GM20431 (cell line): ENCODE data around the gene C10orf71.

Source experiments
- in situ Hi-C: fragments of 300-500 bp; cut with MseI, MboI; formaldehyde crosslinking; loops from one replicate; pipeline ENCODE4 v1.15.0; 2020; ENCODE audit warnings: low sequenced_read_pairs; ENCODE audit not compliant: unreplicated experiment

Gene C10orf71

GRCh38 chr10:49368256-49368655, 69.3 kb downstream of the C10orf71 start:
- in situ Hi-C loops, result no loop called here

- in situ Hi-C loops, result no loop called here
Observed at GRCh38 chr10:49369216-49370162, 70.5 kb downstream of the C10orf71 start.

GRCh38 chr10:49370326-49371100, 71.5 kb downstream of the C10orf71 start:
- in situ Hi-C loops, result no loop called here

GRCh38 chr10:49371967-49372366, 73.0 kb downstream of the C10orf71 start:
- in situ Hi-C loops, result no loop called here

GRCh38 chr10:49373361-49373760, 74.4 kb downstream of the C10orf71 start:
- in situ Hi-C loops, result no loop called here

GRCh38 chr10:49374740-49375139, 75.8 kb downstream of the C10orf71 start:
- in situ Hi-C loops, result no loop called here

GRCh38 chr10:49375611-49376010, 76.6 kb downstream of the C10orf71 start:
- in situ Hi-C loops, result no loop called here
